ENCODE measurements around the gene PKIG. TPM values are rescaled to one million over a fixed set of nuclear protein-coding genes. Genes with fewer than 3 reads are reported as not detected.

PKIG gene
- total RNA-seq, 1 experiment from 2014 or later, result 41.9 TPM

DNA sequence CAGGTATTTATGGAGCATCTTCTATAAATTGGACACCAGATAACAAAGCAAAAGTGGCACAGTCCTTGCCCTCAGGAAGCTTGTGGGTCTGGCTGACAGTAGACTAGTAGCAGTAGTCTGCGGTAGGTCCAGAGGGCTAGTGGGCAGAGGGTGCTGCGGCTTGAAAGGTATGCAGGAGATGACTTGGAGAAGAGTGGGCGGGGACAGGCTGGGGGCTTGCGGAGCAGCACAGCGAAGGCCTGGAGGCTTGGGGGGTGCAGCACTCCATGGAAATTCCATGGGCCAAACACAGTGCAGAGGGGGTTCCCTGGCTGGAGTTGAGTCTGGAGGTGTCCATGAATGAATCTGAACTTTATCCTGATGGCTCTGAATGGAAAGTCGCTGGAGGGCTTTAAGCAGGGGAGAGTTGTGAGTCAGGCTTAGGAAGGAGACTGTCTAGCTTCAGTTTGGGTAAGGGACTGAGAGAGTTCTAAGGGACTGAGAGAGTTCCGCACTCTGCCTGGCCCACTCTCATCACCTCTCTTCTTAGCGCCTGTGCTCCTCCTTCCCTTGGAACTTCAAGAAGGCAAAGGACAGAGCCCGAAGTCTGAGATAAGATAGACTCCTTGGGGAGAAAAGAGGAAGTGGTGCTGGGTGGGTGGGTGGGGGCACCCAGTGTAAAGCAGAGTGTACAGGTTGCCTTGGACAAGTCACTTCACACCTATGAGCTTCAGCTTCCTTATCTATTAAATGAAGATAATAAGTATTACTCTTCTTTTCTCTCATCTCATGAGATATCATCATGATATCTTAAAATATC, 8.8 kb downstream of the PKIG start:
- Histone ChIP-seq H3K36me3 (ENCODE audit: low read depth) (no peaks in the 10 kb centered on the region), H3K9me3 (ENCODE audit: insufficient read depth, low read depth) (no peaks in the 10 kb centered on the region), H2AFZ (no peak overlapping the region), H3K4me3 (no peak overlapping the region), H3K4me2 (no peak overlapping the region), H3K27me3 (ENCODE audit: insufficient read depth, low read depth) (no peaks in the 10 kb centered on the region), H3K9me2 (ENCODE audit: insufficient read depth) (no peaks in the 10 kb centered on the region), H4K20me1 (ENCODE audit: insufficient read depth) (no peaks in the 10 kb centered on the region), H3F3A (ENCODE audit: insufficient read depth, low read depth) (no peaks in the 10 kb centered on the region), H3K79me2 (ENCODE audit: low read depth) (no peaks in the 10 kb centered on the region), H3K4me1 (replicated peaks; ENCODE audit: insufficient read depth) (peaks cover 19% of the 10 kb centered on the region), H3K27ac (no peak overlapping the region)
- no TSS peak for BruUV-seq (replicated peaks)
- intact Hi-C loops (cut with micrococcal nuclease; ENCODE audit: unreplicated experiment), result no loop called here
- no peak for DNase-seq
- CTCF ChIA-PET, result no interaction called here
- POLR2A ChIA-PET (ENCODE audit: unreplicated experiment), result no interaction called here
- TF ChIP-seq, protein P1, sequence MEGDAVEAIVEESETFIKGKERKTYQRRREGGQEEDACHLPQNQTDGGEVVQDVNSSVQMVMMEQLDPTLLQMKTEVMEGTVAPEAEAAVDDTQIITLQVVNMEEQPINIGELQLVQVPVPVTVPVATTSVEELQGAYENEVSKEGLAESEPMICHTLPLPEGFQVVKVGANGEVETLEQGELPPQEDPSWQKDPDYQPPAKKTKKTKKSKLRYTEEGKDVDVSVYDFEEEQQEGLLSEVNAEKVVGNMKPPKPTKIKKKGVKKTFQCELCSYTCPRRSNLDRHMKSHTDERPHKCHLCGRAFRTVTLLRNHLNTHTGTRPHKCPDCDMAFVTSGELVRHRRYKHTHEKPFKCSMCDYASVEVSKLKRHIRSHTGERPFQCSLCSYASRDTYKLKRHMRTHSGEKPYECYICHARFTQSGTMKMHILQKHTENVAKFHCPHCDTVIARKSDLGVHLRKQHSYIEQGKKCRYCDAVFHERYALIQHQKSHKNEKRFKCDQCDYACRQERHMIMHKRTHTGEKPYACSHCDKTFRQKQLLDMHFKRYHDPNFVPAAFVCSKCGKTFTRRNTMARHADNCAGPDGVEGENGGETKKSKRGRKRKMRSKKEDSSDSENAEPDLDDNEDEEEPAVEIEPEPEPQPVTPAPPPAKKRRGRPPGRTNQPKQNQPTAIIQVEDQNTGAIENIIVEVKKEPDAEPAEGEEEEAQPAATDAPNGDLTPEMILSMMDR (conservative IDR thresholded peaks at IDR 0.05), result no peak
- TF ChIP-seq EZH2 (IDR thresholded peaks at IDR 0.05; ENCODE audit: low read depth), result no peak

DNA sequence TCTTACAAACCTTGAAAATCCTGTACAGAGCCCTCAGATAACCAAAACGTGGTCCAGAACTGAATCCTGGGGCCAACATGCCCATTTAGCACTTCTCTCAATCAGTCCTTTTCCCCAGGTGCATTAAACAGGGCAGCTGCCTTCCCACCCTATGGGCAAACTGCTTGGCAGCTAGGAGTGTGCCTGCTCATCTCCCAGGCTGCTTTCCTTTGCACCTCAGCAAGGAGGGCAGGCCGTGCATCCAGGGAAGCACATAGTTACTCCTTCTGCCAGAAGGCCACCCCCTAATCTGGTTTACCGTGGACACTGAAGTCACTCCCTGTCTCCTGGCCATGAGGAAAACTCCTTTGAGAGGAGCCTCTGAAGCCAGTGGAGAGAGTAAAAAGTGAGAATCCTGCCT, 10.0 kb downstream of the PKIG start:
- intact Hi-C loops (cut with micrococcal nuclease; ENCODE audit: unreplicated experiment), result no loop called here

DNA sequence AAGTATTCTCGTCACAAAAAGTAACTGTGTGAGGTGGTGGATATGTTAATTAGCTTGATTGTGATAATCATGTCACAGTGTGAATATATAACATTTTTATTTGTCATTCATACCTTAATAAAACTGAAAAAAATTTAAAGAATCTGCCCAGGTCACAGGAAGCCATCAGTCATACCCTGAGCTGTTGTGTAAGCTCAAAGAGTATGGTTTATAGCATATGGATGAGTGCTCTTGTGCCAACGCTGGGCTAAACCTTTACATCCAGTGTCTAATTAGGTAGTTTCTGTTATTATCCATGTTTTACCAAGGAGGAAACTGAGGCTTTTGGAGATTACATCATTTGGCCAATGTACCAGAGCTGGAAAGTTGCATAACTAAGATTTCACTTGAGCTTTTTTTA, 11.4 kb downstream of the PKIG start:
- POLR2A ChIA-PET (ENCODE audit: unreplicated experiment), result interaction anchor here (0.6 kb wide), 1 partner anchor 60 kb away, joined by 11 read pairs; no protein-coding TSS in a partner anchor
- no peak overlapping the region for H3K4me2 ChIP-seq
- CTCF ChIA-PET, result interaction anchor here (0.6 kb wide), 1 partner anchor 60 kb away, joined by 9 read pairs; no protein-coding TSS in a partner anchor

More for the DNA sequence above, 10.0 kb downstream of the PKIG start:
- ChIA-PET POLR2A (ENCODE audit: unreplicated experiment) (no interaction called here), CTCF (no interaction called here)
- H3K4me2 ChIP-seq, result no peak overlapping the region
- H3K27me3 ChIP-seq (ENCODE audit: insufficient read depth, low read depth), result no peaks in the 10 kb centered on the region
- no peaks in the 10 kb centered on the region for H3K36me3 ChIP-seq (ENCODE audit: low read depth)
- no peak overlapping the region for H2AFZ ChIP-seq
- H3K4me3 ChIP-seq, result no peak overlapping the region
- no peaks in the 10 kb centered on the region for H3F3A ChIP-seq (ENCODE audit: insufficient read depth, low read depth)
- H3K9me2 ChIP-seq (ENCODE audit: insufficient read depth), result no peaks in the 10 kb centered on the region
- no TSS peak for BruUV-seq (replicated peaks)
- H4K20me1 ChIP-seq (ENCODE audit: insufficient read depth), result no peaks in the 10 kb centered on the region
- H3K4me1 ChIP-seq (replicated peaks; ENCODE audit: insufficient read depth), result peaks cover 21% of the 10 kb centered on the region
- no peaks in the 10 kb centered on the region for H3K9me3 ChIP-seq (ENCODE audit: insufficient read depth, low read depth)
- no peak for TF ChIP-seq EZH2 (IDR thresholded peaks at IDR 0.05; ENCODE audit: low read depth)
- TF ChIP-seq, protein P1 (conservative IDR thresholded peaks at IDR 0.05), result no peak
- DNase-seq, result no peak
- H3K79me2 ChIP-seq (ENCODE audit: low read depth), result no peaks in the 10 kb centered on the region
- H3K27ac ChIP-seq, result no peak overlapping the region

More for the DNA sequence above, 11.4 kb downstream of the PKIG start:
- H3K4me3 ChIP-seq, result no peak overlapping the region
- intact Hi-C loops (cut with micrococcal nuclease; ENCODE audit: unreplicated experiment), result no loop called here
- peak in 1 of 2 experiments; percentile 60 for DNase-seq
- H3K4me1 ChIP-seq (replicated peaks; ENCODE audit: insufficient read depth), result peaks cover 21% of the 10 kb centered on the region
- no peaks in the 10 kb centered on the region for H3K79me2 ChIP-seq (ENCODE audit: low read depth)
- no peaks in the 10 kb centered on the region for H3K9me3 ChIP-seq (ENCODE audit: insufficient read depth, low read depth)
- H4K20me1 ChIP-seq (ENCODE audit: insufficient read depth), result no peaks in the 10 kb centered on the region
- H3K27me3 ChIP-seq (ENCODE audit: insufficient read depth, low read depth), result no peaks in the 10 kb centered on the region
- TF ChIP-seq, protein P1 (conservative IDR thresholded peaks at IDR 0.05), result no peak
- no peak for TF ChIP-seq EZH2 (IDR thresholded peaks at IDR 0.05; ENCODE audit: low read depth)
- H3K9me2 ChIP-seq (ENCODE audit: insufficient read depth), result no peaks in the 10 kb centered on the region
- H2AFZ ChIP-seq, result no peak overlapping the region
- H3K36me3 ChIP-seq (ENCODE audit: low read depth), result no peaks in the 10 kb centered on the region
- no TSS peak for BruUV-seq (replicated peaks)
- no peaks in the 10 kb centered on the region for H3F3A ChIP-seq (ENCODE audit: insufficient read depth, low read depth)
- no peak overlapping the region for H3K27ac ChIP-seq
